GM21786 (cell line): ENCODE measurements around the gene NLRC5.
"Not testable (repeated sequence)": the region's sequence is repeated elsewhere in the genome, so short reads cannot be mapped to it uniquely, and the experiment has no call there.

Source experiments
- ATAC-seq: cut with Tn5 transposase; IDR thresholded peaks from one replicate; pipeline ENCODE4 v1.9.1; 2021; ENCODE audit not compliant: unreplicated experiment

Gene NLRC5

GRCh38 chr16:56980792-56981724, 8.3 kb upstream of the NLRC5 start:
- peak; percentile 64 for ATAC-seq

- ATAC-seq: peak; percentile 1
These were observed 7.6 kb upstream of the NLRC5 start for GRCh38 chr16:56981729-56982271.

GRCh38 chr16:56982695-56983094, 6.7 kb upstream of the NLRC5 start:
- no peak for ATAC-seq

GRCh38 chr16:56983211-56983751, 6.1 kb upstream of the NLRC5 start:
- ATAC-seq: no peak

GRCh38 chr16:56984639-56985038, 4.7 kb upstream of the NLRC5 start:
- ATAC-seq: no peak

GRCh38 chr16:56985288-56985961, 3.9 kb upstream of the NLRC5 start:
- no peak for ATAC-seq

- no peak for ATAC-seq
These were observed 3.4 kb upstream of the NLRC5 start for GRCh38 chr16:56985962-56986360.

DNA sequence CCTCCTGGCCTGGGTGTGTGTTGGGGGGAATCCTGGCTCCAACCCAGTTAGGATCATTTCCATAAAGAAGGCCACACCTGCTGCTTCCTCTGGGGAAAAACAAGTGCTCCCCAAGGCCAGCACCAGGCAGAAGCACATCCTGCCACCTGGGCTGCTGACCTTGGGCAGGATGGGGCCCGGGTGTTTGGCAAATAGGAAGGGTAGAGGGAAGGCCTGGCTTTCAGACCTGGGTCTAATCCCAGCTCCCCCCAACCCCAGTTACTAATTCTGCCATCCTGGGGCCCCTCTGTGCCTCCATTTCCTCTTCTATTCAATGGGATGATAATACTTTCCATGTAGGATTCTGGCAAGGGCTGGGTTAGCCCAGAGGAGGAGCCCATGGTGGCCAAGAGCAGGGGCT, 3.0 kb upstream of the NLRC5 start:
- ATAC-seq: no peak

GRCh38 chr16:56986908-56987307, 2.4 kb upstream of the NLRC5 start:
- ATAC-seq: not testable (repeated sequence)

- ATAC-seq: no peak
These were observed 1.7 kb upstream of the NLRC5 start for GRCh38 chr16:56987692-56988091.

- no peak for ATAC-seq
These were observed 1.0 kb upstream of the NLRC5 start for GRCh38 chr16:56988161-56988947.

DNA sequence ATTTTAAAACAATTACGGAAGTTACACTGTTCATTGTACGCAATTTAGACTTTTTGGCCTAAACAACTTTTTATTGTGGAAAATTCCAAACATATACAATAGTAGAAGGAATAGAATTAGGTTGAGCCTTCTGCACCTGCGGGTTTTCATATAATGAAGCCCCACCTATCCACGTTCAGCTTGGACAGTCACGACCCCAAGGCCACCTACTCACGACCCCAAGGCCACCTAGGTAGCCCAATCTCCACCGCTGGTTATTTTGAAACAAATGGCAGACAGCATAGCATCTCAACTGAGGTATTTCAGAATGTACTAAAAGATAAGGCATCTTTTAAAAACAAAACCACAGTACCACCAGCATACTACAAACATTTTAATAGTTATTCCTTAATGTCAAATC, 631 bp downstream of the NLRC5 start:
- no peak for ATAC-seq

- ATAC-seq: no peak
These were observed 1.3 kb downstream of the NLRC5 start for GRCh38 chr16:56990407-56991286.

GRCh38 chr16:56992431-56992830, 3.1 kb downstream of the NLRC5 start:
- ATAC-seq: not testable (repeated sequence)

DNA sequence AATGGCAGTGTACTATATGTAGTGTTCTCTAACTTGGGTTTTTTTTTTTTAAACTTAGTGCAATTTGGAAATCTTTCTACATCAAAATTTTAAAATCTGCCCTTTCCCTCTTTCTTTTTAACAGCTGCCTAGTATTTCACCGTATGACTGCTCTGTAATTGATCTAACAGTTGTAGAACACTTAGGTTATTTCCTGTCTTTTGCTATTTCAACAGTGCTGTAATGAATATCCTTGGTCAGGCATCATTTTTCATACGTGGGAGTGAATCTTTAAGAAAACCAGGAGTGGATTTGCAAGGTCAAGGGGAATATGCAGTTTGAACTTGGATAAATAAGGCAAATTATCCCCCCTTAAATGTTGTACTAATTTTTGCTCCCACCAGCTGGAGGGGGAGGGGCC, 3.8 kb downstream of the NLRC5 start:
- ATAC-seq: no peak

GRCh38 chr16:56994311-56994710, 5.0 kb downstream of the NLRC5 start:
- ATAC-seq: no peak

GRCh38 chr16:56995136-56995805, 5.9 kb downstream of the NLRC5 start:
- ATAC-seq: no peak

DNA sequence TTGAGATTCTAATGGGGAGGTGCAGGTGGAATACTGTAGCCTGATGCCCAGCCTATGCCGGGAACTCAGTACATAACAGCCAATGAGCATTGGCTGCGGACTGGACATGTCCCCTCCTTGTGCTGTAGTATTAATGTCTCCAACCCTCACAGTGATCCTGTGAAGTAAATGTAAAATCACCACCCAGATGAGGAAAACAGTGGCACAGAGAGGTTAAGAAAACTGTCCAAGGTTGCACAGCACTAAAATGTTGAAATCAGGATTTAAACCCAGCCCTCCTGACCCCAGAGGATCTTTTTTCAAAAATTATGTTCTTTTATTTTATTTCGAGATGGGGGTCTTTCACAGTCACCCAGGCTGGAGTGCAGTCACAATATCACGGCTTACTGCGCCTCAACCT, 7.9 kb downstream of the NLRC5 start:
- no peak for ATAC-seq

DNA sequence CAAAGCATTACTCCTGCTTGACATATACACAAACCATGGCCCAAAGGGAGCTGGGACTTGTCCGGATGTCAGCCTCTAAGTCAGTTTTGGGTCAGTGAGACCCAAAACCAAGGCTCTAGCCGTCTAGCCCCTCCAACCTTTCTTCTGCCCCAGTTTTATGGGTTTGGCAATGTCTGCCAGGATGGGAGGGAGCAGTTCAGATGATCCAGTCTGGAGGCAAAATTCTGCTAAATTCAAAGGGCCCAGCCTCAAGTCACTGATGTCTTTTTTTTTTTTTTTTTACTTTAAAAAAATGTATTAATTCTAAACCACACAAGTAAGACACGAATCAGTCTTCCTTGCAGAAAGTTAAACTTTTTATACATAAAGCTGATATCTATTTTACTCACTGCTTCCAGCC, 8.6 kb downstream of the NLRC5 start:
- no peak for ATAC-seq
